ENCODE data around the gene SLC29A1. TPM values are rescaled to one million over a fixed set of nuclear protein-coding genes. Genes with fewer than 3 reads are reported as not detected.

The SLC29A1 gene
- total and polyA plus RNA-seq, 2 of the 8 experiments (the other 6 are each of a cell fraction or from before 2014, with no cell fraction given) = 187 to 558 TPM

- TF ChIP-seq CHD7 (IDR thresholded peaks at IDR 0.05; ENCODE audit: insufficient replicate concordance, low read length) (no peak), PHF8 (conservative IDR thresholded peaks at IDR 0.05; ENCODE audit: low read depth, low read length) (peak; percentile 98), USF2 (IDR thresholded peaks at IDR 0.05; ENCODE audit: low read length) (no peak), CHD1 (IDR thresholded peaks at IDR 0.05; ENCODE audit: low read depth, low read length) (peak; percentile 78), TAF1 (IDR thresholded peaks at IDR 0.05; ENCODE audit: low read depth, low read length) (peak; percentile 100), KDM5A (IDR thresholded peaks at IDR 0.05; ENCODE audit: low read length) (no peak), TAF7 (optimal IDR thresholded peaks at IDR 0.05; ENCODE audit: borderline replicate concordance, low read depth, low read length) (peak; percentile 99), NANOG (IDR thresholded peaks at IDR 0.05; ENCODE audit: insufficient read depth, low read depth, low read length, poor library complexity, severe bottlenecking) (no peak), EZH2 (IDR thresholded peaks at IDR 0.05; ENCODE audit: low read depth, low read length, severe bottlenecking) (no peak)
Observed at GRCh38 chr6:44246663-44247337, 23.4 kb downstream of the SLC29A1 start, which contains the start of gene HSP90AB1 (continued).
